HL-60 (cell line): ENCODE measurements around the gene ANXA3.
"Not testable (repeated sequence)": the region's sequence is repeated elsewhere in the genome, so short reads cannot be mapped to it uniquely, and the experiment has no call there.

Experiments used
- DNase-seq, 2 experiments: peaks; one replicate each; pipeline ENCODE4 v3.0.0-alpha.2; 2010 to 2020; ENCODE audit warnings: low read depth in 1 of 2, low spot score in 1 of 2
- H3K27ac ChIP-seq: fragments of 250-450 bp; sonication (Bioruptor Pico); replicated peaks from 2 replicates; pipeline ENCODE4 v1.5.1; 2020; ENCODE audit warnings: mild to moderate bottlenecking, moderate library complexity
- H3K27me3 ChIP-seq: fragments of 250-450 bp; sonication (Bioruptor Pico); 2 replicates; pipeline ENCODE4 v1.5.1; 2021; ENCODE audit warnings: mild to moderate bottlenecking, moderate library complexity; ENCODE audit not compliant: insufficient read depth, poor library complexity, severe bottlenecking
- H3K4me3 ChIP-seq: replicated peaks from 2 replicates; pipeline ENCODE4 v1.5.1; 2011; ENCODE audit warnings: mild to moderate bottlenecking, control low read depth, low read length; ENCODE audit not compliant: insufficient read depth
- GABPA ChIP-seq: IDR thresholded peaks from 2 replicates; pipeline ENCODE4 v1.6.1; 2012; ENCODE audit warnings: low read depth
- POLR2AphosphoS5 ChIP-seq: IDR thresholded peaks from 2 replicates; pipeline ENCODE4 v1.6.1; 2012; ENCODE audit warnings: low read depth
- SPI1 ChIP-seq: IDR thresholded peaks from 2 replicates; pipeline ENCODE4 v1.6.1; 2012; ENCODE audit warnings: low read depth, mild to moderate bottlenecking, borderline replicate concordance
- TF ChIP-seq, protein P1 (sequence below): IDR thresholded peaks from 2 replicates; pipeline ENCODE4 v1.6.1; 2012; ENCODE audit warnings: low read depth; ENCODE audit not compliant: insufficient replicate concordance
- TF ChIP-seq, protein P2 (sequence below): IDR thresholded peaks from one replicate; pipeline ENCODE4 v1.5.1; 2011; ENCODE audit warnings: low read length, control low read depth, inconsistent platforms; ENCODE audit not compliant: insufficient read depth

The ANXA3 gene

DNA sequence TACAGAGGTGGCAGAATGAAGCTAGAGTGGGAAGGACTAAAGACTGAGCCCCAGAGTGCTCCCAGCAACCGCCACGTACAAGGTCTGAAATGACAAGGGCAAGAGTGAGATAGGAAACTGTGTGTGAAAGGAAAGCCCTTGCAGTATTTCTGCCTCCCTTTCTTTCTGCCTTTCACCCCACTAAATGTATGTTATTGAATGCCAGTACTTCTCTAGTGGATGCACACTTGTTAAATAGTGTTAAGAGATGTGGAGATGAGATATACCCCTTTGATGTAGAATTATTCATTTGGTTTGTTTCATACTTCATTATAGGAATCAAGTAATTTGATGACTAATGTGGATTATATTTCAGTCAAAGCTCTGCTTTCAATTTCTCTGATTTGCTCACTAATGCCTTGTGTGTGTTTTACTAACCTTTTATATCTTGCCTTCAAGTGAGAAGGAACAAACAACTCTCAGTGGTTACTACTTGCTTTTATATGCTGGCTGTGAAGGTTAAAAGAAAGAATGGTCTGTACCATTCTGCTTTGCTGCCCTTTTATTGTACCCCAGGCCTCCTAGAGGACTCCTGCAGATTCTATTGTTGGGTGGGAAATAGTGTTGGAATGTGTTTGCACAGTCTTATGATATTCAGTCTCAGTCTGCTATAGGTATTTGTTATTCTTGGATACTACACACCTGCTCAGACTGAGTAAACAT is 8.0 kb upstream of the ANXA3 start:
- no peak for TF ChIP-seq SPI1
- TF ChIP-seq GABPA: no peak
- TF ChIP-seq, protein P1, sequence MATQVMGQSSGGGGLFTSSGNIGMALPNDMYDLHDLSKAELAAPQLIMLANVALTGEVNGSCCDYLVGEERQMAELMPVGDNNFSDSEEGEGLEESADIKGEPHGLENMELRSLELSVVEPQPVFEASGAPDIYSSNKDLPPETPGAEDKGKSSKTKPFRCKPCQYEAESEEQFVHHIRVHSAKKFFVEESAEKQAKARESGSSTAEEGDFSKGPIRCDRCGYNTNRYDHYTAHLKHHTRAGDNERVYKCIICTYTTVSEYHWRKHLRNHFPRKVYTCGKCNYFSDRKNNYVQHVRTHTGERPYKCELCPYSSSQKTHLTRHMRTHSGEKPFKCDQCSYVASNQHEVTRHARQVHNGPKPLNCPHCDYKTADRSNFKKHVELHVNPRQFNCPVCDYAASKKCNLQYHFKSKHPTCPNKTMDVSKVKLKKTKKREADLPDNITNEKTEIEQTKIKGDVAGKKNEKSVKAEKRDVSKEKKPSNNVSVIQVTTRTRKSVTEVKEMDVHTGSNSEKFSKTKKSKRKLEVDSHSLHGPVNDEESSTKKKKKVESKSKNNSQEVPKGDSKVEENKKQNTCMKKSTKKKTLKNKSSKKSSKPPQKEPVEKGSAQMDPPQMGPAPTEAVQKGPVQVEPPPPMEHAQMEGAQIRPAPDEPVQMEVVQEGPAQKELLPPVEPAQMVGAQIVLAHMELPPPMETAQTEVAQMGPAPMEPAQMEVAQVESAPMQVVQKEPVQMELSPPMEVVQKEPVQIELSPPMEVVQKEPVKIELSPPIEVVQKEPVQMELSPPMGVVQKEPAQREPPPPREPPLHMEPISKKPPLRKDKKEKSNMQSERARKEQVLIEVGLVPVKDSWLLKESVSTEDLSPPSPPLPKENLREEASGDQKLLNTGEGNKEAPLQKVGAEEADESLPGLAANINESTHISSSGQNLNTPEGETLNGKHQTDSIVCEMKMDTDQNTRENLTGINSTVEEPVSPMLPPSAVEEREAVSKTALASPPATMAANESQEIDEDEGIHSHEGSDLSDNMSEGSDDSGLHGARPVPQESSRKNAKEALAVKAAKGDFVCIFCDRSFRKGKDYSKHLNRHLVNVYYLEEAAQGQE: no peak
- TF ChIP-seq, protein P2, sequence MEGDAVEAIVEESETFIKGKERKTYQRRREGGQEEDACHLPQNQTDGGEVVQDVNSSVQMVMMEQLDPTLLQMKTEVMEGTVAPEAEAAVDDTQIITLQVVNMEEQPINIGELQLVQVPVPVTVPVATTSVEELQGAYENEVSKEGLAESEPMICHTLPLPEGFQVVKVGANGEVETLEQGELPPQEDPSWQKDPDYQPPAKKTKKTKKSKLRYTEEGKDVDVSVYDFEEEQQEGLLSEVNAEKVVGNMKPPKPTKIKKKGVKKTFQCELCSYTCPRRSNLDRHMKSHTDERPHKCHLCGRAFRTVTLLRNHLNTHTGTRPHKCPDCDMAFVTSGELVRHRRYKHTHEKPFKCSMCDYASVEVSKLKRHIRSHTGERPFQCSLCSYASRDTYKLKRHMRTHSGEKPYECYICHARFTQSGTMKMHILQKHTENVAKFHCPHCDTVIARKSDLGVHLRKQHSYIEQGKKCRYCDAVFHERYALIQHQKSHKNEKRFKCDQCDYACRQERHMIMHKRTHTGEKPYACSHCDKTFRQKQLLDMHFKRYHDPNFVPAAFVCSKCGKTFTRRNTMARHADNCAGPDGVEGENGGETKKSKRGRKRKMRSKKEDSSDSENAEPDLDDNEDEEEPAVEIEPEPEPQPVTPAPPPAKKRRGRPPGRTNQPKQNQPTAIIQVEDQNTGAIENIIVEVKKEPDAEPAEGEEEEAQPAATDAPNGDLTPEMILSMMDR: no peak
- no peak for TF ChIP-seq POLR2AphosphoS5

DNA sequence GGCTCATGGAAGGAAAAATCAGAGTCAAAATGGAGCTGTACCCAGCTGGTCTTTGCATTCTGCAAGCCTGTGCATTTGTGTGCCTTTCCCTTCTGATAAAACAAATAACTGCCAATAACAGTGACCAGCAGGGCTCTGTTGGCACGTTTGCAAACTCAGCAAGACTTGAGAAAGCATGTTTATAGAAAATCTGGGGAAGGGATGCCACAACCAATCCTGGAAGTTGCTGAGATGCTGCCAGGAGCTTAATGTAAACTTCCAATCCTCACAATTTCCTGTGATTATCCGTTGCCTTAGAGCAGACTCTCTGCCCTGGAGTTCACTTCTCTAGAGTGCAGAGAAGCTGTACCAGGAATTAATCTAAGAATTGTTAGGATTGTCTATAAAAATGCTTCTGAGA is 6.9 kb upstream of the ANXA3 start:
- DNase-seq: no peak
- H3K27me3 ChIP-seq: no peaks in the 10 kb centered on the region
- H3K4me3 ChIP-seq: no peak overlapping the region
- H3K27ac ChIP-seq: no peak overlapping the region
- TF ChIP-seq, protein P2: no peak
- TF ChIP-seq, protein P1: no peak
- TF ChIP-seq SPI1: no peak
- no peak for TF ChIP-seq GABPA
- TF ChIP-seq POLR2AphosphoS5: no peak

More for the DNA sequence above, 8.0 kb upstream of the ANXA3 start:
- no peak overlapping the region for H3K4me3 ChIP-seq
- H3K27ac ChIP-seq: no peak overlapping the region
- no peaks in the 10 kb centered on the region for H3K27me3 ChIP-seq
- no peak for DNase-seq

DNA sequence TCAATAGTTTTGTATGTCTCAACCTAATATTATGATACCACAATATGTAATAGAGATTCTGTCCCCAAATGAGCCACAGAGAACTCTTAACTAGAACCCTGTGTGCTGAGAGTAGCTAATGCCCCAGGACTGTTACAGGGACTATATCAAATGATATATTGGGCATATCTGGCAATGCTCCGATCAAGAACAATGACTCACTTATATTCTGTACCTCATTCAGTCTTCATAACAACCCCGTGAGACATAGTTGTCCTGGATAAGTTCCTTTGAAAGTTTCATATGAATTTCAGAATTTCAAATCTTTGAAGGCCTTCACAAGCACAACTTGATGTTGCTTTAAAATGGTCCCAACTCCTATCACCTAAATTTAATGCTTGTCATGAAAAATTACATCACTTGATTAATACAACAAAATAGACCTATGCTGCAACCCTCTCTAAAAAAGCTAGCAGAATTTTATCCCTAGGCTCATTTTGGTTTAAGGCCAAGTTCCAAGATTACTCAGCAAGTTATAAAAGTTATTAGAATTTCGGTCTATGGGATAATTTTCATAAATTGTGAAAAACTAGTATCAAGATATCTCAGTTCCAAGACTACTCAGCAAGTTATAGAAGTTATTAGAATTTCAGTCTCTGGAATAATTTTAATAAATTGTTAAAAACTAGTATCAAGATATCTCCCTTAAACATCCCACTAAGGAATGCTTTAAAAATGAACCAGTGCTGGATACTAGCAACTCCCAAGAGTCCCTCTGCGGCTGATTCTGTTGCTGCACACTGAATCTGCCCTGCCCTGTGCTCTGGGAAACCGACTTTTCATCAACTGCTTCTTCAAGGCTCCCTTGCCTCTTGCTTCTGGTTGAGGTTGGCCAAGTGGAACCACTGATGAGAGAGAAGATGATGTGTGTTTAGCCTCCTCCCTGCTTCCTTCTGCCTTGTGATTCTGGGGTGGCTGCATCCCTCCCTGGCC is 6.0 kb upstream of the ANXA3 start:
- no peak overlapping the region for H3K27ac ChIP-seq

DNA sequence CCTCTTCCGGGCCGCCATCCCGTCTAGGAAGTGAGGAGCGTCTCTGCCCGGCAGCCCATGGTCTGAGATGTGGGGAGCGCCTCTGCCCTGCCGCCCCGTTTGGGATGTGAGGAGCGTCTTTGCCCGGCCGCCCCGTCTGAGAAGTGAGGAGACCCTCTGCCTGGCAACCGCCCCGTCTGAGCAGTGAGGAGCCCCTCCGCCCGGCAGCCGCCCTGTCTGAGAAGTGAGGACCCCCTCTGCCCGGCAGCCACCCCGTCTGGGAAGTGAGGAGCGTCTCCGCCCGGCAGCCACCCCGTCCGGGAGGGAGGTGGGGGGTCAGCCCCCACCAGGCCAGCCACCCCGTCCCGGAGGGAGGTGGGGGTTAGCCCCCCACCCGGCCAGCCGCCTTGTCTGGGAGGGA is 3.7 kb upstream of the ANXA3 start:
- DNase-seq: not testable (repeated sequence)

More for the DNA sequence above, 6.0 kb upstream of the ANXA3 start:
- DNase-seq: no peak
- H3K27me3 ChIP-seq: no peaks in the 10 kb centered on the region
- TF ChIP-seq SPI1 (no peak), GABPA (no peak), POLR2AphosphoS5 (no peak)
- TF ChIP-seq, protein P1: no peak
- TF ChIP-seq, protein P2: no peak
- no peak overlapping the region for H3K4me3 ChIP-seq

DNA sequence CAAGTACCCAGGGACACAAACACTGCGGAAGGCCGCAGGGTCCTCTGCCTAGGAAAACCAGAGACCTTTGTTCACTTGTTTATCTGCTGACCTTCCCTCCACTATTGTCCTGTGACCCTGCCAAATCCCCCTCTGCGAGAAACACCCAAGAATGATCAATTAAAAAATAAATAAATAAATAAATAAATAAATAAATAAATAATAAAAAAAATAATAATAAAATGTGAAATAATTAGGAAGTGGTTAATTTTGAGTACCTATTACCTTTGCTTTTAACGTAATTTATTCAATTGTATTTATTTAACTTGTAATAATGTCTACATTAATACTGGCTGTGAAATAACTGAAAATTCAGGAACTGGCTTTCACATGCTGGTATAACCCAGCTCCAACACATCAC is 2.7 kb upstream of the ANXA3 start:
- not testable (repeated sequence) for DNase-seq, H3K27me3 ChIP-seq, H3K4me3 ChIP-seq, H3K27ac ChIP-seq

More for the DNA sequence above, 3.7 kb upstream of the ANXA3 start:
- not testable (repeated sequence) for H3K4me3 ChIP-seq, H3K27me3 ChIP-seq, H3K27ac ChIP-seq
